Ovary (tissue), 9 donors: ENCODE data around the gene HMGB1. TPM values are rescaled to one million over a fixed set of nuclear protein-coding genes. Genes with fewer than 3 reads are reported as not detected.

ENCODE experiments used
- DNase-seq, 5 donors: peaks; one replicate each; pipeline ENCODE4 v3.0.0-alpha.2; 2019 to 2020
- H3K27ac ChIP-seq, 2 donors: fragments of 200-600 bp; one replicate each; pipeline versions ENCODE4 v1.5.1 to v1.8.0; 2019 to 2022
- H3K27me3 ChIP-seq: fragments of 200-600 bp; one replicate; pipeline ENCODE4 v1.8.0; 2022
- H3K36me3 ChIP-seq: fragments of 200-600 bp; sonication (generic); one replicate; pipeline ENCODE4 v1.5.1; 2019
- H3K4me1 ChIP-seq: one replicate; pipeline ENCODE4 v1.8.1; 2013; ENCODE audit warnings: mild to moderate bottlenecking, moderate library complexity; ENCODE audit not compliant: insufficient read depth
- H3K4me3 ChIP-seq: fragments of 200-600 bp; sonication (generic); one replicate; pipeline ENCODE4 v1.5.1; 2017
- H3K9me3 ChIP-seq, 2 donors: fragments of 200-600 bp in 1 of 2; sonication (generic) in 1 of 2; one replicate each; pipeline versions ENCODE4 v1.5.1 to v1.8.1; 2013 to 2019; ENCODE audit warnings: mild to moderate bottlenecking in 1 of 2, moderate library complexity in 1 of 2
- EP300 ChIP-seq: sonication (generic); formaldehyde crosslinking; IDR thresholded peaks from one replicate; pipeline ENCODE4 v1.6.1; 2017; ENCODE audit warnings: antibody characterized with exemption
- POLR2A ChIP-seq: fragments of 450-650 bp; IDR thresholded peaks from one replicate; pipeline ENCODE4 v1.6.1; 2017; ENCODE audit warnings: antibody characterized with exemption, mild to moderate bottlenecking, moderate library complexity
- WGBS, 3 donors: extraction: QIAGEN DNeasy Blood & Tissue Kit in 1 of 3; methylation state at CpG; one replicate each; pipeline versions ENCODE4 v1.1.5 to v1.1.7; 2013 to 2017; 5-methylcytosine and 5-hydroxymethylcytosine counted together
- intact Hi-C, 4 donors: fragments of 100-400 bp; cut with DNase I; formaldehyde crosslinking; loops; one replicate each; pipeline versions ENCODE4 v1.11.0 to v1.15.1; 2022 to 2023
- polyA plus RNA-seq, 2 donors: library from polyadenylated mRNA; stranded (reverse); fragments of 200-250 nt in 1 of 2; fragments of 350-450 nt in 1 of 2; fragmentation: Illumina TruSeq in 1 of 2; extraction: RNeasy Lipid Tissue Mini Kit (QIAGEN cat#74804) in 1 of 2; gene quantifications; one replicate each; pipeline ENCODE4 v1.2.3, GENCODE V29; 2013 to 2014
- total RNA-seq, 7 donors: library from RNA; depleted of rRNA in 2 of 7; stranded (reverse); fragments of >200 nt in 2 of 7; fragmentation: NEBNext Ultra II Directional in 3 of 7; extraction: Animal tissue kit (Norgen Biotek cat#: 25700) in 3 of 7; gene quantifications; one replicate each; pipeline versions ENCODE4 v1.1.0 to v1.2.4, GENCODE V29; 2016 to 2023
- TF ChIP-seq, protein P1 (sequence below), 3 donors: fragments of 450-650 bp in 2 of 3; fragments of 200-600 bp in 1 of 3; IDR thresholded peaks; one replicate each; pipeline versions ENCODE4 v1.5.1 to v1.8.0; 2016 to 2022; ENCODE audit warnings: antibody characterized with exemption in 3 of 3, mild to moderate bottlenecking in 1 of 3
- donor health status: DM: no; HTN: no; CAD: no; lungs with moderate emphysema.
- donor health status: DM: no; HTN: no; CAD: no.
- donor health status: Bipolar disorder and iron deficiency.
- donor health status: DM: yes; HTN: yes; CAD: no.
- donor health status: DM: no; HTN: no; CAD: no.
- donor health status: DM: yes; HTN: yes; CAD: no.

Gene HMGB1
- total and polyA plus RNA-seq, 9 donors = 163 to 323 (median 248) TPM

DNA sequence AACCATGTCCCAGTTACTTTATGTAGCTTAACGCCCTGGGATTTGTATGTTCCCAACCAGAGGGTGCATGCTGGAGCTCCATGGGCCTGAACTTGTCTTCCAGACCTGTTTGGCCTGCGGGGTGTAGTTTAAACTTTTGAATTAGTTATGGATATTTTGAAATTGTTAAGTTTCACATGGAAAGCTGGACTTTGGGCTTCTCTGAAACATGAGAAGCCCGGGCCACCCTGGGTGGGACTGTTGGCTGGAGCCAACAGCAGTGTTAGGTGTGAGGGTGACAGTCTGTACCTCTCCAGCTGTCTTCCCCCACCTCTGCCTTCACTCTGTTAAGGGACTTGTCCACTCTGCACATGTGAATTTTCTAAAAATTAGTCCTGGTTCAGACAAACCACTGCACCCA lies 41.8 kb downstream of the HMGB1 start:
- WGBS, 3 donors = 87 to 91% (median 87%) methylated on average over 3 of the region's 3 CpGs
- no peak for DNase-seq
- H3K4me1 ChIP-seq = no peaks in the 10 kb centered on the region
- H3K27ac ChIP-seq = no peak overlapping the region
- H3K9me3 ChIP-seq = no peaks in the 10 kb centered on the region
- H3K4me3 ChIP-seq = no peak overlapping the region
- TF ChIP-seq EP300 = no peak
- TF ChIP-seq, protein P1, sequence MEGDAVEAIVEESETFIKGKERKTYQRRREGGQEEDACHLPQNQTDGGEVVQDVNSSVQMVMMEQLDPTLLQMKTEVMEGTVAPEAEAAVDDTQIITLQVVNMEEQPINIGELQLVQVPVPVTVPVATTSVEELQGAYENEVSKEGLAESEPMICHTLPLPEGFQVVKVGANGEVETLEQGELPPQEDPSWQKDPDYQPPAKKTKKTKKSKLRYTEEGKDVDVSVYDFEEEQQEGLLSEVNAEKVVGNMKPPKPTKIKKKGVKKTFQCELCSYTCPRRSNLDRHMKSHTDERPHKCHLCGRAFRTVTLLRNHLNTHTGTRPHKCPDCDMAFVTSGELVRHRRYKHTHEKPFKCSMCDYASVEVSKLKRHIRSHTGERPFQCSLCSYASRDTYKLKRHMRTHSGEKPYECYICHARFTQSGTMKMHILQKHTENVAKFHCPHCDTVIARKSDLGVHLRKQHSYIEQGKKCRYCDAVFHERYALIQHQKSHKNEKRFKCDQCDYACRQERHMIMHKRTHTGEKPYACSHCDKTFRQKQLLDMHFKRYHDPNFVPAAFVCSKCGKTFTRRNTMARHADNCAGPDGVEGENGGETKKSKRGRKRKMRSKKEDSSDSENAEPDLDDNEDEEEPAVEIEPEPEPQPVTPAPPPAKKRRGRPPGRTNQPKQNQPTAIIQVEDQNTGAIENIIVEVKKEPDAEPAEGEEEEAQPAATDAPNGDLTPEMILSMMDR (IDR thresholded peaks at IDR 0.05) = no peak
- TF ChIP-seq POLR2A = no peak
- no peaks in the 10 kb centered on the region for H3K36me3 ChIP-seq
- intact Hi-C loops = no loop called here
- no peaks in the 10 kb centered on the region for H3K27me3 ChIP-seq

DNA sequence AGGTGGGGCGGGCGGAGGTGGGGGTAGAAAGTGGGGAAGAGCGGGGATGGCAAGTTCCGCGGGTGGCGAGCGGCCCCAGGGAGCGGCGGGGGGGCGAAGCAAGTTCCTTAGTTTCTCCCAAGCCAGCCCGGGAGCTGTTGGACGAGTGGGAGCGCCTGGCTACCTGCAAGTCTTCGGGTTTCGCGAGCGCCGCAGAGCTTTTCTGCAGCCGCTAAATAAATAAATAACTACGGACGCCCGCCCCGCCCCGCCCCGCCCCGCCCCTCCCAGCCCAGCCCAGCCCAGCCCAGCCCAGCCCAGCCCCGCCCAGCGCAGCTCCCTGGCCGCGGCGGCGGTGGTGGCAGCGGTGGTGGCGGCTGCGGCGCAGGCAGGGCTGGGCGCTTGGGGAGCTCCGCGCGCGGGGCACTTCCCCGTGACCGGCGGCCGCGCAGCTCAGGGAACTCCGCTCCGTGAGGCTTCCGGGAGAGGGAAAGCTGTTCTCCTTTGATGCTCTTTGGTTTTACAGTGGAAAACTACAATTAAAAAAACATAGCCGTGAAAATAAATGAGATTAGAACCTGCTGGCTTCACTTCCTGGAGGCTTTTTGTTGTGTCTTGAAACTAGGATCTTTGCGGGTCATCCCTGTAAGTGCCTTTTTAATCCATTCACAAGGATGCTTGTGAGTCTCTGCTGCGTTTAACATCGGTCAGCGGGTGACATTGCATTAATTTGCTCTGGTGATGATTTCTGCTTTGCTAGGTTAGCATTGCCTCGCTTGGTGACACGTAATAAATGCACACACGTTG lies 43.5 kb downstream of the HMGB1 start, which contains the start of gene UBE2L5:
TSS of gene UBE2L5 (plus strand) at position 440 of the 786 bp plus-strand sequence. CDS start 5,498 bp downstream, outside the sequence.
- H3K9me3 ChIP-seq = no peaks in the 10 kb centered on the region
- whole genome bisulfite sequencing, 3 donors = 1 to 2% (median 2%) methylated on average over 46 to 56 of the region's 57 CpGs
- no peaks in the 10 kb centered on the region for H3K36me3 ChIP-seq
- no peaks in the 10 kb centered on the region for H3K4me1 ChIP-seq
- H3K4me3 ChIP-seq = peak within 1 kb of the TSS; percentile 66
- peak within 1 kb of the TSS; percentile 83 to 89 for H3K27ac ChIP-seq
- intact Hi-C loops = no loop called here
- H3K27me3 ChIP-seq = no peaks in the 10 kb centered on the region
- no peak for TF ChIP-seq EP300
- TF ChIP-seq POLR2A = no peak
- TF ChIP-seq, protein P1 (IDR thresholded peaks at IDR 0.05) = no peak
- DNase-seq = peak; percentile 76 to 85 (median 80)

DNA sequence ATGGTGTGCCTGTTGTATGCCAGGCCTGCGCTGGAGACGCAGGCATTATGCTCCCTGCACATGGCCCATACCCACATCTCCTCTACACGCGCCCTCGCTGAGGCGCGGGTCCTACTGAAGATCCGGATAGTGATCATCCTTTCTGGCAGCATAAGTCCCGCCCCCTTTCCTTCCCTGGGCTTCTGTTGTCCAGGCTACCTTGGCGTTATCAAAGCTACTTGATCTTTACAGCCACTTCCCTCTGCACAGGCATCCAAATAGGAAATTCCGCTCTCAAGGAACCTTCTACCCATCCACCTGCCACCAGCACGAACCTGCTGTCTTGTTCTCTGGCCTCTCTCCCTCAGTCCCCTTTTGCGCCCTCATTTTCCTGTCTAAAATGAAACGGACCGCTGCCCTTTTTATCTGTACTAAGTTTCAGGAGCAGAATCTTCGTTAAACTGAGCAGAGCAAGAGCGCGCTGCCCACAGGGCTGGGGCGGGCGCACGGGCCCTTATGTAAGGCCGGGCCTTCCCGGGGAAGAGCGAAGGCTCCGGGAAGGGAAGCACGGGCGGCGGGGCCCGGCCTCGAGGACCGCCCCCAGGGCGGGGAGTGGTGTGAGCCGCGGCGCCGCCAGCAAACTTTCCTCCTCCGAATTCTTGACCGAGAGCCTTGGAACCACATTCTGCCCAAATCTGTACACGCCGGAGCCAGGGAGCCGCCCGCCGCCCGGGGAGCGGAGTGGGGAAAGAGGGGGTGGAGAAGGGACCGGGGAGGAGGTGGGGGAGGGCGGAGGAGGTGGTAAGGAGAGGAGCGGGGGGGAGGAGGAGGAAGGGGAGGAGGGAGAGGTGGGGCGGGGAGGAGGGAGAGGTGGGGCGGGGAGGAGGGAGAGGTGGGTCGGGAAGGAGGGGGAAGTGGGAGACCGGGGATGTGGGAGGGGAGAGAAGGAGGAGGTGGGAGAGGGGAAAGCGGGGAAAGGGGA lies 44.4 kb downstream of the HMGB1 start:
- 4 to 7% (median 4%) methylated on average over 37 to 53 of the region's 53 CpGs for WGBS, 3 donors
- H3K4me3 ChIP-seq = peak overlapping the region; percentile 66
- intact Hi-C loops = no loop called here
- no peaks in the 10 kb centered on the region for H3K36me3 ChIP-seq
- H3K4me1 ChIP-seq = no peaks in the 10 kb centered on the region
- peak overlapping the region; percentile 83 to 89 for H3K27ac ChIP-seq
- no peaks in the 10 kb centered on the region for H3K9me3 ChIP-seq
- TF ChIP-seq, protein P1 (IDR thresholded peaks at IDR 0.05) = no peak
- no peak for TF ChIP-seq EP300
- TF ChIP-seq POLR2A = peak; percentile 67
- no peaks in the 10 kb centered on the region for H3K27me3 ChIP-seq
- peak; percentile 80 to 90 (median 86) for DNase-seq

DNA sequence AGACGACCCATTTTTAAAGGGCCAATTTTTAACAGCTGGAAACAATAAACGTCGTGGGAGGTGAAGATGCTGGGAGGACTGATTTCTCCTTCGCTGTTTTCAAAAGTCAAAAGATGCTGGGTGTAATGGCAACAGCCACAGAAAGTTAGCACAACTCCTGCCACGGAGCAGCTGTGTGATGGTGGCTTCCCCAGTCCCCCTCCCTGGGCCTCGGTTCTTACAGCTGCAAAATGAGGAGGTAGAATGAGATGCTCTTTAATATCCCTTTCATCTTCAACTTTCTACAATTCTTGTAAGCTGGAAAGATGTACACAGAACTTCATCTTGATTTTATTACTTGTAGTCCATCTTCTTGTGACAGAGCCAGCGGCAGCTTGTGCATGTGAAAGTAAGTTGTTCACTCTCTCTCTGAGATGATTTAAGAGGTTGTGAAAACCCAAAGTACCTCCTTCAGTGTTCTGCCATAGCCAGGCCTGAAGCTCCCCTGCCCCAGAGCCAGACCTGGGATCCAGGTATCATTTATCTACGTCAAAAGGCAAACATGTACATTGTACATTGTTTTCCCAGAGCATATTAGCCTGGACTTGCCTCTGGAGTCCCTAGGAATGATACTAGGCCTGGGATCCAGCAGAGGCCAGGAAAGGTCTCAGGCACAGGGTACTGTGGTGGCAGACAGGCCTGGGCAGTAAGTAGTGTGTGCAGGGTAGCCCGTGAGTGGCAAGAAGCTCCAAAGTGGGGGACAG lies 46.8 kb downstream of the HMGB1 start:
- WGBS, 3 donors = 58 to 73% (median 66%) methylated on average over 9 of the region's 9 CpGs
- DNase-seq = no peak
- TF ChIP-seq, protein P1 (IDR thresholded peaks at IDR 0.05) = no peak
- TF ChIP-seq EP300 = no peak
- no peak for TF ChIP-seq POLR2A
- Histone ChIP-seq H3K9me3 (no peaks in the 10 kb centered on the region), H3K4me1 (no peaks in the 10 kb centered on the region), H3K4me3 (no peak overlapping the region), H3K36me3 (no peaks in the 10 kb centered on the region), H3K27ac (no peak overlapping the region), H3K27me3 (no peaks in the 10 kb centered on the region)
- intact Hi-C loops = no loop called here
